ENCODE results near the gene RDH12. TPM values are rescaled to one million over a fixed set of nuclear protein-coding genes. Genes with fewer than 3 reads are reported as not detected.

RDH12 gene
- total RNA-seq, 2 donors from 2014 or later: 0.13 to 0.18 TPM

DNA sequence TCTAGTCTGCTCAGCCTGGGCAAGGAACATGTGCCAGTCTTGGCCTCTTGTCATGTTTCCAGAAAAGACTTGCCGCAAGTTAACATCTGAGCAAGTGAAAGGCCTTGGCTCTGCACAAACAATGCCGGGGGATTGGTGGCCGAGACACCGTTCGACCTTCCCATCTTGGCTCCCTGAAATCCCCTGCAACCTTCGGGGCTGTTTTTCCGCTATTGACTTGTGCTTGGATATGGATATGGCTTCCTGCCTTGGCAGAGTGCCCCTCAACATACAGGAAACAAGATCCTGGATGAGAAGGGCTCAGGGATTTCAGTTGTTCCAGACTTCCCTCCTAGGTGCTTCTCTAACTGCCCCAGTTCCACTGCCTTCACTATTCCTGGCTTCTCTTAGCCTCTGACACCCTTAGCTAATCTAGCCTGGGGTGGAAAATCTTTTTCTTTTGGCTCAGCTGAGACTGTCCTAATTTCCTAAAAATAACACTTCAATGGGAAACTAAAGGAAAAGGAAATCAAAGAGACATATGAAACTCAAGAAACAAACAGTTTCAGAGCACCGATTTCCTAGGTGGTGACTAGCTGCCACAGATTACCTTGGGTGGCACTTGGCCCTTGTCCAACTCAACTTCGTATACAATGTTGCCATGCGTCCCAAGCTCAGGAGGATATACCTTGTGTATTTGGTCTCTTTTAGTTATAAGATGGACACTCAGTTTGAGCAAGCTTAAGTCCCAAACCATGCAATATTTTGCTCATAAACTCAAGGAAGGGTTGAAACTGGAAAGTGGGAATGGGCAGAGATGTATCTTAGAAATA, 33.9 kb downstream of the RDH12 start:
- H3K27me3 Mint-ChIP-seq (ENCODE audit: insufficient read depth): no peaks in the 10 kb centered on the region
- no peaks in the 10 kb centered on the region for H3K9me3 Mint-ChIP-seq
- H3K4me3 Mint-ChIP-seq: no peak overlapping the region
- no peak overlapping the region for H3K9ac ChIP-seq (ENCODE audit: extremely low read depth, low read length, poor library complexity, severe bottlenecking)
- no peaks in the 10 kb centered on the region for H3K27me3 ChIP-seq (ENCODE audit: control insufficient read depth, insufficient read depth, low read length, poor library complexity, severe bottlenecking)
- WGBS, 2 experiments (ENCODE audit: insufficient coverage in 1 of 2, insufficient read length in 1 of 2): 96 to 100% methylated on average over 3 to 10 of the region's 10 CpGs
- H3K9me3 ChIP-seq (ENCODE audit: control insufficient read depth, low read length): no peaks in the 10 kb centered on the region
- H3K36me3 Mint-ChIP-seq (ENCODE audit: low read depth): no peaks in the 10 kb centered on the region
- no peaks in the 10 kb centered on the region for H3K36me3 ChIP-seq (ENCODE audit: control insufficient read depth, insufficient read depth, low read length)
- H3K27ac Mint-ChIP-seq: no peak overlapping the region
- no peak for DNase-seq
- no peak for TF ChIP-seq CTCF (conservative IDR thresholded peaks at IDR 0.05)
- H3K4me1 ChIP-seq (ENCODE audit: control insufficient read depth, insufficient read depth, low read length): no peaks in the 10 kb centered on the region
- no peaks in the 10 kb centered on the region for H3K4me1 Mint-ChIP-seq
- no peak overlapping the region for H3K27ac ChIP-seq (ENCODE audit: low read depth, low read length)
- H3K4me3 ChIP-seq (ENCODE audit: low read length): no peak overlapping the region

GRCh38 chr14:67736771-67737170, 35.1 kb downstream of the RDH12 start:
- Mint-ChIP-seq H3K27me3 (ENCODE audit: insufficient read depth) (peaks cover 1% of the 10 kb centered on the region), H3K27ac (no peak overlapping the region), H3K9me3 (no peaks in the 10 kb centered on the region), H3K4me1 (no peaks in the 10 kb centered on the region), H3K4me3 (no peak overlapping the region), H3K36me3 (ENCODE audit: low read depth) (no peaks in the 10 kb centered on the region)
- no peaks in the 10 kb centered on the region for H3K36me3 ChIP-seq (ENCODE audit: control insufficient read depth, insufficient read depth, low read length)
- no peaks in the 10 kb centered on the region for H3K9me3 ChIP-seq (ENCODE audit: control insufficient read depth, low read length)
- WGBS, 2 experiments (ENCODE audit: insufficient coverage in 1 of 2, insufficient read length in 1 of 2): 89 to 93% methylated on average over 2 to 3 of the region's 4 CpGs
- H3K4me1 ChIP-seq (ENCODE audit: control insufficient read depth, insufficient read depth, low read length): no peaks in the 10 kb centered on the region
- no peak overlapping the region for H3K27ac ChIP-seq (ENCODE audit: low read depth, low read length)
- TF ChIP-seq CTCF (conservative IDR thresholded peaks at IDR 0.05): no peak
- no peak for DNase-seq
- H3K27me3 ChIP-seq (ENCODE audit: control insufficient read depth, insufficient read depth, low read length, poor library complexity, severe bottlenecking): no peaks in the 10 kb centered on the region
- no peak overlapping the region for H3K4me3 ChIP-seq (ENCODE audit: low read length)
- no peak overlapping the region for H3K9ac ChIP-seq (ENCODE audit: extremely low read depth, low read length, poor library complexity, severe bottlenecking)

DNA sequence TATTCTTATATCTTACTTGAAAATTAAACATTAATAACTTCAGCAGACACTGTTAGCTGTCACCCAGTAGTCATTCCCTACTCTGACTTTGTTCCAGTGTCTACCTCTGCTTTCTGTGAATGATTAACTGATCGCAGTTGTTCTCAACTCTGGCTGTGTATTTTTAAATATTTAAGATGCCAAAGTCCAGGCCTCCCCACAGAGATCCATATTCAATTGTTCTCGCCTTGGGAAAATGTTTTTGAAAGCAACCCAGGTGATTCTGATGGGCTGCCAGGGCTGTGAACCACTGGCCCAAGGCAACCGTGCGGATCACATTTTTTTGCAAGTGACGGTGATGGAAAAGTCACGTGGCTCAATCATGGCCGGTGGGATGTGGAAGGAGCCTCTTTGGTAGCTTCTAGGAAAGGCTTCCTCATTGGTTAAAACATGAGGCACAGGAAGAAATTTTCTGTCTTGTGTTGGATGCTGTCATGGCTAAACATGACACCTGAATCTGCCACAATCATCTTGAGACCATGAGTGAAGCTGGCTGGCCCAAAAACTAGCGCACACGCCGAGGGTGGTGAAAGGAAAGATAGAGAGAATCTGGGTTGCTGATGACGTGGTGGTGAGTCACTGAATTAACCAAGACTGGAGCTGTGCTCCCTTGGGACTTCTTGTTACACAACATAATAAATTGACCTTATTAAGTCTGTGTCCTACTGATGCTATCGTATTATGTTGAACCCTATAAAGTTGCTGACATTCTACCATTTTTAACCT, 37.2 kb downstream of the RDH12 start:
- Mint-ChIP-seq H3K36me3 (ENCODE audit: low read depth) (no peaks in the 10 kb centered on the region), H3K4me3 (no peak overlapping the region), H3K9me3 (no peaks in the 10 kb centered on the region), H3K4me1 (no peaks in the 10 kb centered on the region), H3K27me3 (ENCODE audit: insufficient read depth) (peaks cover 8% of the 10 kb centered on the region), H3K27ac (no peak overlapping the region)
- H3K27ac ChIP-seq (ENCODE audit: low read depth, low read length): no peak overlapping the region
- H3K9me3 ChIP-seq (ENCODE audit: control insufficient read depth, low read length): no peaks in the 10 kb centered on the region
- DNase-seq: no peak
- H3K36me3 ChIP-seq (ENCODE audit: control insufficient read depth, insufficient read depth, low read length): no peaks in the 10 kb centered on the region
- no peak overlapping the region for H3K9ac ChIP-seq (ENCODE audit: extremely low read depth, low read length, poor library complexity, severe bottlenecking)
- TF ChIP-seq CTCF (conservative IDR thresholded peaks at IDR 0.05): no peak
- H3K27me3 ChIP-seq (ENCODE audit: control insufficient read depth, insufficient read depth, low read length, poor library complexity, severe bottlenecking): no peaks in the 10 kb centered on the region
- 82 to 87% methylated on average over 10 to 12 of the region's 12 CpGs for WGBS, 2 experiments (ENCODE audit: insufficient coverage in 1 of 2, insufficient read length in 1 of 2)
- no peak overlapping the region for H3K4me3 ChIP-seq (ENCODE audit: low read length)
- no peaks in the 10 kb centered on the region for H3K4me1 ChIP-seq (ENCODE audit: control insufficient read depth, insufficient read depth, low read length)

Measured in endodermal cell (in vitro differentiated cells).